GM10266 (cell line): Measurements from ENCODE around the gene THRA.

ENCODE experiments used
- DNase-seq: peaks from one replicate; pipeline ENCODE4 v3.0.0; 2012; ENCODE audit errors: extremely low spot score
- CTCF ChIP-seq: IDR thresholded peaks from 2 replicates; pipeline ENCODE4 v1.5.1; 2012; ENCODE audit warnings: mild to moderate bottlenecking, low read depth; ENCODE audit not compliant: control insufficient read depth, insufficient read depth; ENCODE audit errors: missing control alignments

The THRA gene

GRCh38 chr17:40060887-40061608 lies 1.7 kb upstream of the THRA start:
- no peak for DNase-seq
- no peak for TF ChIP-seq CTCF

GRCh38 chr17:40061609-40062038 lies 1.1 kb upstream of the THRA start:
- TF ChIP-seq CTCF: no peak
- no peak for DNase-seq

GRCh38 chr17:40063187-40063771 lies 514 bp downstream of the THRA start:
- TF ChIP-seq CTCF: no peak
- no peak for DNase-seq

GRCh38 chr17:40063901-40064531 lies 1.3 kb downstream of the THRA start:
- DNase-seq: no peak
- no peak for TF ChIP-seq CTCF

- DNase-seq: no peak
- no peak for TF ChIP-seq CTCF
Measured at GRCh38 chr17:40064971-40065768, 2.4 kb downstream of the THRA start.

GRCh38 chr17:40065769-40066510 lies 3.2 kb downstream of the THRA start:
- DNase-seq: no peak
- TF ChIP-seq CTCF: no peak
